ENCODE results near the gene ATP6V0D1.

DNA sequence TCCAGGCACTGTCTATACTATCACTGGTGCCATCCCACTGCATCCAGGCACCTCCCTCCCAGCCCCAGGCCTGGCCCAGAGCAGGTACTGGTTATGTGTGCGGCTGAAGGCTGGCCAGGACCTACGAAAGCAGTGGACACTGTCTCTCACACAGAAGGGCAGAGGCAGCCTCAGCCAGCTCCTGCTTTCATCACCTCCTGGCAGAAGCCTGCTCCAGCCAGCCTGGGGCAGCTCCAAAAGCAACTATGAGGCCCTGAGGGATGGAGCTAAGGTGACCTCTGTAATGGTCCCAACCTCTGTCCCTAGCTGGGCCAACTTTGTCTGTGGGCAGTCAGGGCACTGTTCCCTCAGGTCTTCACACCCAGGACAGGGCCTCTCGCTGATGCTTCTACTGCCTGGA, 31.2 kb downstream of the ATP6V0D1 start:
- TF ChIP-seq EZH2 (IDR thresholded peaks at IDR 0.05; ENCODE audit: borderline replicate concordance, low read length) = no peak
- TF ChIP-seq, protein P1, sequence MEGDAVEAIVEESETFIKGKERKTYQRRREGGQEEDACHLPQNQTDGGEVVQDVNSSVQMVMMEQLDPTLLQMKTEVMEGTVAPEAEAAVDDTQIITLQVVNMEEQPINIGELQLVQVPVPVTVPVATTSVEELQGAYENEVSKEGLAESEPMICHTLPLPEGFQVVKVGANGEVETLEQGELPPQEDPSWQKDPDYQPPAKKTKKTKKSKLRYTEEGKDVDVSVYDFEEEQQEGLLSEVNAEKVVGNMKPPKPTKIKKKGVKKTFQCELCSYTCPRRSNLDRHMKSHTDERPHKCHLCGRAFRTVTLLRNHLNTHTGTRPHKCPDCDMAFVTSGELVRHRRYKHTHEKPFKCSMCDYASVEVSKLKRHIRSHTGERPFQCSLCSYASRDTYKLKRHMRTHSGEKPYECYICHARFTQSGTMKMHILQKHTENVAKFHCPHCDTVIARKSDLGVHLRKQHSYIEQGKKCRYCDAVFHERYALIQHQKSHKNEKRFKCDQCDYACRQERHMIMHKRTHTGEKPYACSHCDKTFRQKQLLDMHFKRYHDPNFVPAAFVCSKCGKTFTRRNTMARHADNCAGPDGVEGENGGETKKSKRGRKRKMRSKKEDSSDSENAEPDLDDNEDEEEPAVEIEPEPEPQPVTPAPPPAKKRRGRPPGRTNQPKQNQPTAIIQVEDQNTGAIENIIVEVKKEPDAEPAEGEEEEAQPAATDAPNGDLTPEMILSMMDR (IDR thresholded peaks at IDR 0.05; ENCODE audit: low read length) = no peak
